CD4-positive, alpha-beta T cell (primary cell): ENCODE results near the gene TSPAN18. TPM values are rescaled to one million over a fixed set of nuclear protein-coding genes. Genes with fewer than 3 reads are reported as not detected.

Source experiments
- ATAC-seq: fragments of 200-7000 bp; cut with Tn5 transposase; one replicate; pipeline ENCODE4 v1.10.0; 2022; ENCODE audit warnings: mild to moderate bottlenecking; ENCODE audit not compliant: poor library complexity
- CTCF ChIA-PET: fragments of 350-600 bp; sonication (Branson Sonifier 250); formaldehyde crosslinking; loops from one replicate; lab custom pipeline; 2021; ENCODE audit warnings: antibody characterized with exemption, inconsistent platforms; lab: Charles Lee
- POLR2A ChIA-PET: fragments of 350-600 bp; sonication (Branson Sonifier 250); formaldehyde crosslinking; loops from one replicate; lab custom pipeline; 2021; ENCODE audit warnings: antibody characterized with exemption, inconsistent platforms; lab: Charles Lee
- DNase-seq, 14 experiments: peaks; one replicate each; pipeline ENCODE4 v3.0.0-alpha.2; 2013 to 2020; ENCODE audit warnings: mixed read lengths in 2 of 14
- H3K27ac ChIP-seq, 2 donors: one replicate each; pipeline versions ENCODE4 v1.5.1 to v1.7.0; 2013; ENCODE audit warnings: low read length in 2 of 2, low read depth in 1 of 2, mild to moderate bottlenecking in 1 of 2
- H3K27me3 ChIP-seq, 2 experiments: 1 replicate in 1 of 2; 2 replicates in 1 of 2; pipeline versions ENCODE4 v1.6.1 to v1.7.0; 2013; ENCODE audit warnings: low read length in 2 of 2, control low read depth in 1 of 2, mild to moderate bottlenecking in 1 of 2, moderate library complexity in 1 of 2; ENCODE audit not compliant: insufficient read depth in 2 of 2, control insufficient read depth in 1 of 2
- H3K36me3 ChIP-seq: one replicate; pipeline ENCODE4 v1.6.1; 2013; ENCODE audit warnings: low read length, control low read depth; ENCODE audit not compliant: insufficient read depth
- H3K4me1 ChIP-seq: one replicate; pipeline ENCODE4 v1.6.1; 2013; ENCODE audit warnings: low read length, control low read depth; ENCODE audit not compliant: insufficient read depth
- H3K4me3 ChIP-seq: one replicate; pipeline ENCODE4 v1.5.1; 2013; ENCODE audit warnings: mild to moderate bottlenecking, low read length, moderate library complexity
- H3K9me3 ChIP-seq, 2 experiments: 1 replicate in 1 of 2; 2 replicates in 1 of 2; pipeline versions ENCODE4 v1.6.1 to v1.7.0; 2013; ENCODE audit warnings: low read length in 2 of 2, mild to moderate bottlenecking in 2 of 2, control low read depth in 1 of 2, moderate library complexity in 1 of 2; ENCODE audit not compliant: control insufficient read depth in 1 of 2, insufficient read depth in 1 of 2
- H3K27ac Mint-ChIP-seq: one replicate; pipeline ENCODE4 v1.8.0; 2020; ENCODE audit warnings: mixed read lengths
- H3K27me3 Mint-ChIP-seq: one replicate; pipeline ENCODE4 v1.8.0; 2021; ENCODE audit warnings: mixed read lengths
- H3K36me3 Mint-ChIP-seq: one replicate; pipeline ENCODE4 v1.8.0; 2021; ENCODE audit warnings: low read depth, mixed read lengths
- H3K4me1 Mint-ChIP-seq: one replicate; pipeline ENCODE4 v1.8.0; 2021; ENCODE audit warnings: low read depth, mixed read lengths
- H3K4me3 Mint-ChIP-seq: one replicate; pipeline ENCODE4 v1.8.0; 2020; ENCODE audit warnings: mild to moderate bottlenecking, mixed read lengths
- H3K9me3 Mint-ChIP-seq: one replicate; pipeline ENCODE4 v1.8.0; 2020; ENCODE audit warnings: mixed read lengths
- intact Hi-C, 2 experiments: fragments of 100-400 bp; cut with DNase I in 1 of 2; cut with micrococcal nuclease in 1 of 2; formaldehyde crosslinking; loops; one replicate each; pipeline versions ENCODE4 v1.15.1 to v1.9.0; 2023 to 2025; cut with DNase I, micrococcal nuclease
- total RNA-seq, 174 experiments: library from RNA in 2 of 174; stranded (reverse) in 2 of 174; gene quantifications; one replicate each; pipeline ENCODE4 v1.2.3 and lab custom pipeline; 2021 to 2026
- TF ChIP-seq, protein P1 (sequence below): fragments of 200-600 bp; IDR thresholded peaks from one replicate; pipeline ENCODE4 v1.8.0; 2022; ENCODE audit warnings: antibody characterized with exemption, mild to moderate bottlenecking

The TSPAN18 gene
- total RNA-seq, 2 experiments from 2014 or later = 23.0 to 25.3 TPM

- no peaks in the 10 kb centered on the region for H3K27me3 ChIP-seq
- no peak overlapping the region for H3K4me3 ChIP-seq
- H3K36me3 ChIP-seq = peaks cover under 1% of the 10 kb centered on the region
- Mint-ChIP-seq H3K9me3 (peaks cover 6% of the 10 kb centered on the region), H3K4me1 (no peaks in the 10 kb centered on the region), H3K4me3 (no peak overlapping the region), H3K27ac (no peak overlapping the region), H3K36me3 (peaks cover 10% of the 10 kb centered on the region), H3K27me3 (no peaks in the 10 kb centered on the region)
- ATAC-seq (no peak), DNase-seq (no peak)
- peaks cover 6% of the 10 kb centered on the region for H3K4me1 ChIP-seq
- TF ChIP-seq, protein P1, sequence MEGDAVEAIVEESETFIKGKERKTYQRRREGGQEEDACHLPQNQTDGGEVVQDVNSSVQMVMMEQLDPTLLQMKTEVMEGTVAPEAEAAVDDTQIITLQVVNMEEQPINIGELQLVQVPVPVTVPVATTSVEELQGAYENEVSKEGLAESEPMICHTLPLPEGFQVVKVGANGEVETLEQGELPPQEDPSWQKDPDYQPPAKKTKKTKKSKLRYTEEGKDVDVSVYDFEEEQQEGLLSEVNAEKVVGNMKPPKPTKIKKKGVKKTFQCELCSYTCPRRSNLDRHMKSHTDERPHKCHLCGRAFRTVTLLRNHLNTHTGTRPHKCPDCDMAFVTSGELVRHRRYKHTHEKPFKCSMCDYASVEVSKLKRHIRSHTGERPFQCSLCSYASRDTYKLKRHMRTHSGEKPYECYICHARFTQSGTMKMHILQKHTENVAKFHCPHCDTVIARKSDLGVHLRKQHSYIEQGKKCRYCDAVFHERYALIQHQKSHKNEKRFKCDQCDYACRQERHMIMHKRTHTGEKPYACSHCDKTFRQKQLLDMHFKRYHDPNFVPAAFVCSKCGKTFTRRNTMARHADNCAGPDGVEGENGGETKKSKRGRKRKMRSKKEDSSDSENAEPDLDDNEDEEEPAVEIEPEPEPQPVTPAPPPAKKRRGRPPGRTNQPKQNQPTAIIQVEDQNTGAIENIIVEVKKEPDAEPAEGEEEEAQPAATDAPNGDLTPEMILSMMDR = no peak
- intact Hi-C loops = no loop called here
- no peak overlapping the region for H3K27ac ChIP-seq
- H3K9me3 ChIP-seq = peaks cover 5 to 6% of the 10 kb centered on the region in 2 experiments
- ChIA-PET CTCF (interaction anchor here (0.9 kb wide), 1 partner anchor 27 kb away, joined by 4 read pairs; no protein-coding TSS in a partner anchor), POLR2A (no interaction called here)
These were observed 32.2 kb downstream of the TSPAN18 start for GRCh38 chr11:44758983-44759382.

DNA sequence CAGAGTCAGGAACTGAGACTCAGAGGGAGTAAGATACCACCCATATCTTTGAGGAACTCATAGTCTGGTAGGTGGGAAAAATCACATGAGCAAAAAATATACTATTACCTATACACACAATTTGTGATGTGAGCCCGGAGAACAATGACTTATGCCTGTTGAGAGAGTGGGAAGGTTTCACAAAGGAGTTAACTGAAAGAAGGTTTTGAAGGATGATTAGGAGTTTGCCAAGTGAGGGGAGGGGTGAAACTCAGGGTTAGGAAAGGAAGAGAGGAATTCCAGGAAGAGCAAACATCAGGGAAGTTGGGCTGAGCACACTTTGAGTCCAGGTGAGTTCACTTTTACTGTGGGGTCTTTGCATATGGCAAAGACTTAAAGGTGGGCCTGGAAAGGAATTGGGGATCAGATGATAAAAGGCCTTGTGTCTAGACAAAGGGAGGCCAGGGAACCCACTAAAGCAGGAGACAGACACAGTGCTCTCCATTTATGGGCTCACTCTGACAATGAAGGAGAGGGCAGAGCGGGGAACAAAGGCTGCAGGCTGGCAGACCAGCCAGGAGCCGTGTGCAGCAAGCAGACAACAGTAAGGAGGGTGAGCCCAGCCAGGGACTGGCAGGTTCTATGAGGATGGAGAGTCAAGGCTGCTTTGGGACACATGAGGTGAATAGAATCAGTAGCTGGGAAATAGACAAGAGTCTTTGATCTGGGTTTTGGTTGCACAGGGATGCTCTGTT, 33.1 kb downstream of the TSPAN18 start:
- peaks cover 6% of the 10 kb centered on the region for H3K4me1 ChIP-seq
- intact Hi-C loops = no loop called here
- TF ChIP-seq, protein P1 = no peak
- peaks cover 9% of the 10 kb centered on the region for H3K36me3 ChIP-seq
- no peaks in the 10 kb centered on the region for H3K27me3 ChIP-seq
- DNase-seq (no peak), ATAC-seq (no peak)
- H3K27ac ChIP-seq = no peak overlapping the region
- no peaks in the 10 kb centered on the region for H3K4me1 Mint-ChIP-seq
- H3K9me3 Mint-ChIP-seq = peaks cover 6% of the 10 kb centered on the region
- no peak overlapping the region for H3K4me3 Mint-ChIP-seq
- peaks cover 16% of the 10 kb centered on the region for H3K36me3 Mint-ChIP-seq
- H3K9me3 ChIP-seq = peaks cover 5 to 6% of the 10 kb centered on the region in 2 experiments
- no peaks in the 10 kb centered on the region for H3K27me3 Mint-ChIP-seq
- POLR2A ChIA-PET = no interaction called here
- CTCF ChIA-PET = interaction anchor here (0.9 kb wide), 1 partner anchor 27 kb away, joined by 4 read pairs; no protein-coding TSS in a partner anchor
- no peak overlapping the region for H3K4me3 ChIP-seq
- no peak overlapping the region for H3K27ac Mint-ChIP-seq

- POLR2A ChIA-PET = no interaction called here
These were observed 33.7 kb downstream of the TSPAN18 start for GRCh38 chr11:44760477-44760872.

More at GRCh38 chr11:44760477-44760872, 33.7 kb downstream of the TSPAN18 start:
- Mint-ChIP-seq H3K4me3 (no peak overlapping the region), H3K27ac (no peak overlapping the region), H3K4me1 (no peaks in the 10 kb centered on the region), H3K36me3 (peaks cover 20% of the 10 kb centered on the region), H3K27me3 (no peaks in the 10 kb centered on the region), H3K9me3 (peaks cover 6% of the 10 kb centered on the region)
- no peak for DNase-seq
- no peak for ATAC-seq
- H3K27me3 ChIP-seq = no peaks in the 10 kb centered on the region
- H3K27ac ChIP-seq = no peak overlapping the region
- H3K4me3 ChIP-seq = no peak overlapping the region
- peaks cover 6% of the 10 kb centered on the region for H3K4me1 ChIP-seq
- intact Hi-C loops = no loop called here
- CTCF ChIA-PET = no interaction called here
- peaks cover 3 to 5% of the 10 kb centered on the region in 2 experiments for H3K9me3 ChIP-seq
- TF ChIP-seq, protein P1 = no peak
- H3K36me3 ChIP-seq = peaks cover 14% of the 10 kb centered on the region
